Left colon (tissue), 2 donors: ENCODE results near the gene MYH6. TPM values are rescaled to one million over a fixed set of nuclear protein-coding genes. Genes with fewer than 3 reads are reported as not detected.
"Not testable (repeated sequence)": the region's sequence is repeated elsewhere in the genome, so short reads cannot be mapped to it uniquely, and the experiment has no call there.

ENCODE experiments used
- ATAC-seq: fragments of 200-7000 bp; cut with Tn5 transposase; one replicate; pipeline ENCODE4 v1.9.1; 2020; ENCODE audit warnings: mild to moderate bottlenecking, moderate library complexity
- DNase-seq, 2 donors: peaks; one replicate each; pipeline ENCODE4 v3.0.0-alpha.2; 2020
- intact Hi-C, 2 donors: fragments of 100-400 bp; cut with DNase I in 1 of 2; cut with micrococcal nuclease in 1 of 2; formaldehyde crosslinking; loops; one replicate each; pipeline versions ENCODE4 v1.11.2 to v1.14.0; 2022; cut with DNase I, micrococcal nuclease
- total RNA-seq, 2 donors: library from RNA; stranded (reverse); fragmentation: NEBNext Ultra II Directional; extraction: Animal tissue kit (Norgen Biotek cat#: 25700); gene quantifications; one replicate each; pipeline ENCODE4 v1.2.1, GENCODE V29; 2021
- donor health status: DM: no; HTN: no; CAD: no.
- donor health status: DM: yes; HTN: yes; CAD: no.

Gene MYH6
- total RNA-seq, 2 donors from 2014 or later: not detected

GRCh38 chr14:23418021-23418420, 9.9 kb upstream of the MYH6 start:
- intact Hi-C loops: no loop called here
- ATAC-seq: no peak
- DNase-seq: no peak

GRCh38 chr14:23417269-23417668, 9.2 kb upstream of the MYH6 start:
- DNase-seq, ATAC-seq, intact Hi-C loops: not testable (repeated sequence)

GRCh38 chr14:23416801-23417200, 8.7 kb upstream of the MYH6 start:
- no peak for DNase-seq
- ATAC-seq: no peak
- intact Hi-C loops: no loop called here

GRCh38 chr14:23415821-23416778, 8.0 kb upstream of the MYH6 start:
- no peak for ATAC-seq

GRCh38 chr14:23414906-23415820, 7.1 kb upstream of the MYH6 start:
- DNase-seq: no peak
- intact Hi-C loops: no loop called here
- ATAC-seq: no peak

More at GRCh38 chr14:23415821-23416778, 8.0 kb upstream of the MYH6 start:
- intact Hi-C loops: no loop called here
- no peak for DNase-seq

- intact Hi-C loops: no loop called here
- no peak for ATAC-seq
Observed at GRCh38 chr14:23414254-23414653, 6.2 kb upstream of the MYH6 start.

GRCh38 chr14:23413681-23414080, 5.6 kb upstream of the MYH6 start:
- intact Hi-C loops: no loop called here
- ATAC-seq (no peak), DNase-seq (no peak)

More at GRCh38 chr14:23414254-23414653, 6.2 kb upstream of the MYH6 start:
- no peak for DNase-seq

- no peak for DNase-seq
- ATAC-seq: no peak
- intact Hi-C loops: no loop called here
Observed at GRCh38 chr14:23411563-23412525, 3.8 kb upstream of the MYH6 start.

- intact Hi-C loops: no loop called here
- no peak for ATAC-seq
- no peak for DNase-seq
Observed at GRCh38 chr14:23409966-23410635, 2.0 kb upstream of the MYH6 start.

- no peak for DNase-seq
- intact Hi-C loops: no loop called here
- no peak for ATAC-seq
Observed at GRCh38 chr14:23409475-23409874, 1.4 kb upstream of the MYH6 start.

- DNase-seq: no peak
- intact Hi-C loops: no loop called here
- ATAC-seq: no peak
Observed at GRCh38 chr14:23408307-23408630, 196 bp upstream of the MYH6 start.

- no peak for DNase-seq
- intact Hi-C loops: no loop called here
- ATAC-seq: no peak
Observed at GRCh38 chr14:23406725-23407355, 1.2 kb downstream of the MYH6 start.

- DNase-seq (no peak), ATAC-seq (no peak)
- intact Hi-C loops: no loop called here
Observed at GRCh38 chr14:23406244-23406643, 1.8 kb downstream of the MYH6 start.

GRCh38 chr14:23405516-23406025, 2.5 kb downstream of the MYH6 start:
- no peak for DNase-seq
- intact Hi-C loops: no loop called here
- no peak for ATAC-seq

GRCh38 chr14:23405096-23405495, 3.0 kb downstream of the MYH6 start:
- ATAC-seq (no peak), DNase-seq (no peak)
- intact Hi-C loops: no loop called here

GRCh38 chr14:23404331-23404900, 3.7 kb downstream of the MYH6 start:
- ATAC-seq: no peak
- DNase-seq: no peak
- intact Hi-C loops: no loop called here

GRCh38 chr14:23403908-23404307, 4.2 kb downstream of the MYH6 start:
- intact Hi-C loops: no loop called here
- DNase-seq (no peak), ATAC-seq (no peak)
